Astrocyte (in vitro differentiated cells and primary cell): ENCODE measurements around the gene KCNJ11. TPM values are rescaled to one million over a fixed set of nuclear protein-coding genes. Genes with fewer than 3 reads are reported as not detected.

ENCODE experiments used
- DNase-seq: peaks from one replicate; pipeline ENCODE4 v3.0.0-alpha.2; 2010; ENCODE audit warnings: low read depth
- FAIRE-seq: peaks from 2 replicates; lab custom pipeline; 2011; peaks lifted over from hg19 to GRCh38; lab: Jason Lieb, UNC
- H2AFZ ChIP-seq: 2 replicates; pipeline ENCODE4 v1.6.0; 2012; ENCODE audit warnings: low read depth, low read length, inconsistent platforms
- H3K27ac ChIP-seq: 2 replicates; pipeline ENCODE4 v1.5.1; 2011; ENCODE audit warnings: low read depth, low read length, inconsistent platforms
- H3K27me3 ChIP-seq: 2 replicates; pipeline ENCODE4 v1.6.0; 2011; ENCODE audit warnings: low read length, inconsistent platforms; ENCODE audit not compliant: insufficient read depth
- H3K36me3 ChIP-seq: 2 replicates; pipeline ENCODE4 v1.5.1; 2011; ENCODE audit warnings: low read length, inconsistent platforms; ENCODE audit not compliant: insufficient read depth
- H3K4me1 ChIP-seq: 2 replicates; pipeline ENCODE4 v1.5.1; 2011; ENCODE audit warnings: low read length, inconsistent platforms; ENCODE audit not compliant: insufficient read depth
- H3K4me2 ChIP-seq: 2 replicates; pipeline ENCODE4 v1.6.0; 2012; ENCODE audit warnings: low read length, inconsistent platforms
- H3K4me3 ChIP-seq: 2 replicates; pipeline ENCODE4 v1.5.1; 2011; ENCODE audit warnings: low read depth, mild to moderate bottlenecking, low read length, inconsistent platforms; ENCODE audit not compliant: insufficient read depth
- H3K79me2 ChIP-seq: 2 replicates; pipeline ENCODE4 v1.6.0; 2012; ENCODE audit warnings: mild to moderate bottlenecking, low read length, inconsistent platforms; ENCODE audit not compliant: insufficient read depth
- H3K9ac ChIP-seq: 2 replicates; pipeline ENCODE4 v1.6.0; 2012; ENCODE audit warnings: mild to moderate bottlenecking, low read length, inconsistent platforms
- H3K9me3 ChIP-seq: 2 replicates; pipeline ENCODE4 v1.5.1; 2012; ENCODE audit warnings: low read depth, mild to moderate bottlenecking, low read length, inconsistent platforms; ENCODE audit not compliant: insufficient read depth
- H4K20me1 ChIP-seq: 2 replicates; pipeline ENCODE4 v1.6.0; 2012; ENCODE audit warnings: low read length, inconsistent platforms; ENCODE audit not compliant: insufficient read depth
- H3K27ac Mint-ChIP-seq: one replicate; pipeline ENCODE4 v1.8.0; 2021; ENCODE audit warnings: mild to moderate bottlenecking, mixed read lengths; ENCODE audit not compliant: unreplicated experiment
- H3K27me3 Mint-ChIP-seq: one replicate; pipeline ENCODE4 v1.8.0; 2021; ENCODE audit warnings: low read depth, mixed read lengths; ENCODE audit not compliant: unreplicated experiment
- H3K36me3 Mint-ChIP-seq: one replicate; pipeline ENCODE4 v1.8.0; 2021; ENCODE audit warnings: low read depth, mixed read lengths; ENCODE audit not compliant: unreplicated experiment
- H3K4me1 Mint-ChIP-seq: one replicate; pipeline ENCODE4 v1.8.0; 2021; ENCODE audit warnings: low read depth, mixed read lengths; ENCODE audit not compliant: unreplicated experiment
- H3K4me3 Mint-ChIP-seq: one replicate; pipeline ENCODE4 v1.8.0; 2021; ENCODE audit warnings: mild to moderate bottlenecking, moderate library complexity, mixed read lengths; ENCODE audit not compliant: unreplicated experiment
- H3K9me3 Mint-ChIP-seq: one replicate; pipeline ENCODE4 v1.8.0; 2021; ENCODE audit warnings: mild to moderate bottlenecking, mixed read lengths; ENCODE audit not compliant: unreplicated experiment
- CTCF ChIP-seq: IDR thresholded peaks from 2 replicates; pipeline ENCODE4 v1.5.1; 2011; ENCODE audit warnings: low read depth, mild to moderate bottlenecking, inconsistent platforms, low read length, moderate library complexity; ENCODE audit not compliant: insufficient read depth
- EZH2 ChIP-seq: IDR thresholded peaks from 2 replicates; pipeline ENCODE4 v1.6.1; 2012; ENCODE audit warnings: mild to moderate bottlenecking, low read length, inconsistent platforms; ENCODE audit not compliant: insufficient read depth
- total RNA-seq: library from RNA; stranded (reverse); gene quantifications from 2 replicates; pipeline ENCODE4 v1.2.1, GENCODE V29; 2021

The KCNJ11 gene
- total RNA-seq, 1 donor from 2014 or later, result 0.43 TPM

- Mint-ChIP-seq H3K9me3 (peaks cover 16% of the 10 kb centered on the region), H3K36me3 (peaks cover 16% of the 10 kb centered on the region), H3K27ac (no peak overlapping the region), H3K4me3 (no peak overlapping the region), H3K4me1 (peaks cover 23% of the 10 kb centered on the region), H3K27me3 (no peaks in the 10 kb centered on the region)
- Histone ChIP-seq H3K9me3 (peaks cover 2% of the 10 kb centered on the region), H2AFZ (no peak overlapping the region), H3K27ac (no peak overlapping the region), H3K4me2 (no peak overlapping the region), H3K36me3 (no peaks in the 10 kb centered on the region), H3K27me3 (no peaks in the 10 kb centered on the region), H3K4me1 (peaks cover 19% of the 10 kb centered on the region), H3K4me3 (no peak overlapping the region), H4K20me1 (no peaks in the 10 kb centered on the region), H3K79me2 (no peaks in the 10 kb centered on the region), H3K9ac (no peak overlapping the region)
- TF ChIP-seq EZH2, result no peak
- no peak for TF ChIP-seq CTCF
- DNase-seq (no peak), FAIRE-seq (no peak)
Observed at GRCh38 chr11:17379383-17380180, 8.9 kb downstream of the KCNJ11 start.

- no peak for DNase-seq
- no peak overlapping the region for H3K27ac Mint-ChIP-seq
- Histone ChIP-seq H3K9me3 (peaks cover 6% of the 10 kb centered on the region), H3K27ac (no peak overlapping the region), H3K4me2 (no peak overlapping the region), H3K4me3 (no peak overlapping the region), H3K79me2 (no peaks in the 10 kb centered on the region), H3K9ac (no peak overlapping the region), H2AFZ (no peak overlapping the region), H3K36me3 (no peaks in the 10 kb centered on the region), H3K4me1 (peaks cover 19% of the 10 kb centered on the region), H3K27me3 (no peaks in the 10 kb centered on the region), H4K20me1 (no peaks in the 10 kb centered on the region)
- H3K36me3 Mint-ChIP-seq, result peaks cover 16% of the 10 kb centered on the region
- H3K9me3 Mint-ChIP-seq, result peaks cover 21% of the 10 kb centered on the region
- FAIRE-seq, result no peak
- H3K4me1 Mint-ChIP-seq, result peaks cover 22% of the 10 kb centered on the region
- no peaks in the 10 kb centered on the region for H3K27me3 Mint-ChIP-seq
- no peak overlapping the region for H3K4me3 Mint-ChIP-seq
- no peak for TF ChIP-seq EZH2
- no peak for TF ChIP-seq CTCF
Observed at GRCh38 chr11:17378655-17379054, 9.8 kb downstream of the KCNJ11 start.

GRCh38 chr11:17376493-17376892 is 12.0 kb downstream of the KCNJ11 start:
- H3K27ac Mint-ChIP-seq, result no peak overlapping the region
- peaks cover 38% of the 10 kb centered on the region for H3K9me3 Mint-ChIP-seq
- peaks cover 35% of the 10 kb centered on the region for H3K36me3 Mint-ChIP-seq
- TF ChIP-seq EZH2, result no peak
- TF ChIP-seq CTCF, result no peak
- H3K36me3 ChIP-seq, result no peaks in the 10 kb centered on the region
- no peak overlapping the region for H3K4me3 ChIP-seq
- no peak overlapping the region for H2AFZ ChIP-seq
- H3K79me2 ChIP-seq, result no peaks in the 10 kb centered on the region
- no peak overlapping the region for H3K4me2 ChIP-seq
- no peak overlapping the region for H3K4me3 Mint-ChIP-seq
- FAIRE-seq, result no peak
- no peaks in the 10 kb centered on the region for H4K20me1 ChIP-seq
- H3K9me3 ChIP-seq, result peaks cover 23% of the 10 kb centered on the region
- peaks cover 10% of the 10 kb centered on the region for H3K4me1 ChIP-seq
- no peaks in the 10 kb centered on the region for H3K27me3 Mint-ChIP-seq
- H3K27me3 ChIP-seq, result no peaks in the 10 kb centered on the region
- H3K4me1 Mint-ChIP-seq, result peaks cover 8% of the 10 kb centered on the region
- no peak overlapping the region for H3K27ac ChIP-seq
- H3K9ac ChIP-seq, result no peak overlapping the region
- no peak for DNase-seq
